Mucosa of gallbladder (tissue), 1 donor: ENCODE measurements around the gene SSBP2. TPM values are rescaled to one million over a fixed set of nuclear protein-coding genes. Genes with fewer than 3 reads are reported as not detected.

Experiments used
- DNase-seq: peaks from one replicate; pipeline ENCODE4 v3.0.0-alpha.2; 2020; ENCODE audit warnings: low spot score
- total RNA-seq: library from RNA; stranded (reverse); gene quantifications from one replicate; pipeline ENCODE4 v1.2.1, GENCODE V29; 2021
- donor health status: DM: no; HTN: no; CAD: no.

SSBP2 gene
- 67.5 TPM for total RNA-seq

GRCh38 chr5:81751009-81751835, at the start of gene SSBP2:
Gene SSBP2 (minus strand): TSS chr5:81751097. CDS start chr5:81751042, 55 bp downstream.
- peak; percentile 99 for DNase-seq

GRCh38 chr5:81795666-81796065, 44.8 kb upstream of the SSBP2 start:
- DNase-seq, result no peak

GRCh38 chr5:81794226-81794625, 43.3 kb upstream of the SSBP2 start:
- no peak for DNase-seq

GRCh38 chr5:81790336-81790735, 39.4 kb upstream of the SSBP2 start:
- no peak for DNase-seq

- no peak for DNase-seq
Observed at GRCh38 chr5:81789033-81789432, 38.1 kb upstream of the SSBP2 start.

- DNase-seq, result no peak
Observed at GRCh38 chr5:81788329-81788728, 37.4 kb upstream of the SSBP2 start.

GRCh38 chr5:81787474-81788242, 36.8 kb upstream of the SSBP2 start:
- peak; percentile 75 for DNase-seq

GRCh38 chr5:81786991-81787390, 36.1 kb upstream of the SSBP2 start:
- DNase-seq, result no peak

- DNase-seq, result no peak
Observed at GRCh38 chr5:81786496-81786895, 35.6 kb upstream of the SSBP2 start.

- no peak for DNase-seq
Observed at GRCh38 chr5:81785322-81785721, 34.4 kb upstream of the SSBP2 start.

- no peak for DNase-seq
Observed at GRCh38 chr5:81783401-81783800, 32.5 kb upstream of the SSBP2 start.

- no peak for DNase-seq
Observed at GRCh38 chr5:81782811-81783210, 31.9 kb upstream of the SSBP2 start.

GRCh38 chr5:81779916-81780266, 29.0 kb upstream of the SSBP2 start:
- no peak for DNase-seq

GRCh38 chr5:81779125-81779915, 28.4 kb upstream of the SSBP2 start:
- DNase-seq, result peak; percentile 51

GRCh38 chr5:81778642-81779041, 27.7 kb upstream of the SSBP2 start:
- DNase-seq, result no peak

- no peak for DNase-seq
Observed at GRCh38 chr5:81776258-81776657, 25.4 kb upstream of the SSBP2 start.

GRCh38 chr5:81774374-81774773, 23.5 kb upstream of the SSBP2 start:
- no peak for DNase-seq

GRCh38 chr5:81773574-81773973, 22.7 kb upstream of the SSBP2 start:
- DNase-seq, result no peak

GRCh38 chr5:81773161-81773560, 22.3 kb upstream of the SSBP2 start:
- no peak for DNase-seq

GRCh38 chr5:81772488-81772887, 21.6 kb upstream of the SSBP2 start:
- no peak for DNase-seq

GRCh38 chr5:81768935-81769452, 18.1 kb upstream of the SSBP2 start:
- no peak for DNase-seq

- no peak for DNase-seq
Observed at GRCh38 chr5:81767938-81768337, 17.0 kb upstream of the SSBP2 start.
